SK-N-SH treated with all-trans-retinoic acid at 6 μM for 48 hours (cell line): ENCODE measurements around the gene ISOC2.
"Not testable (repeated sequence)": the region's sequence is repeated elsewhere in the genome, so short reads cannot be mapped to it uniquely, and the experiment has no call there.

Experiments
- ARNTL ChIP-seq: fragments of 450-650 bp; formaldehyde crosslinking; IDR thresholded peaks from 2 replicates; pipeline ENCODE4 v1.5.0; 2020; ENCODE audit warnings: low read depth, mild to moderate bottlenecking, moderate library complexity, borderline replicate concordance
- ESRRG ChIP-seq: fragments of 250-450 bp; sonication (Bioruptor Pico); IDR thresholded peaks from 2 replicates; pipeline ENCODE4 v1.6.1; 2021; ENCODE audit warnings: mild to moderate bottlenecking
- PATZ1 ChIP-seq: fragments of 250-450 bp; sonication (Bioruptor Pico); IDR thresholded peaks from 2 replicates; pipeline ENCODE4 v1.8.0; 2020; ENCODE audit warnings: mild to moderate bottlenecking, moderate library complexity, borderline replicate concordance
- RARB ChIP-seq: fragments of 250-450 bp; sonication (Bioruptor Pico); IDR thresholded peaks from 2 replicates; pipeline ENCODE4 v1.8.0; 2021; ENCODE audit warnings: mild to moderate bottlenecking, moderate library complexity
- ZC3H10 ChIP-seq: fragments of 250-450 bp; sonication (Bioruptor Pico); IDR thresholded peaks from 2 replicates; pipeline ENCODE4 v1.5.1; 2021; ENCODE audit warnings: mild to moderate bottlenecking, moderate library complexity
- ZNF565 ChIP-seq: fragments of 450-650 bp; formaldehyde crosslinking; conservative IDR thresholded peaks from 2 replicates; pipeline ENCODE4 v1.5.0; 2020; ENCODE audit warnings: low read depth, mild to moderate bottlenecking, moderate library complexity
- ZNF8 ChIP-seq: fragments of 450-650 bp; formaldehyde crosslinking; IDR thresholded peaks from 2 replicates; pipeline ENCODE4 v1.5.0; 2020; ENCODE audit warnings: mild to moderate bottlenecking, moderate library complexity
- TF ChIP-seq, protein P1 (sequence below): fragments of 250-450 bp; sonication (Bioruptor Pico); IDR thresholded peaks from 2 replicates; pipeline ENCODE4 v1.8.0; 2021; ENCODE audit warnings: low read depth, mild to moderate bottlenecking, moderate library complexity, borderline replicate concordance

GRCh38 chr19:55409179-55409578, 52.3 kb downstream of the ISOC2 start:
- not testable (repeated sequence) for TF ChIP-seq ZNF565 (CRISPR knock-in tag); PATZ1; ESRRG (CRISPR knock-in tag); ZNF8; ARNTL (CRISPR knock-in tag); RARB; ZC3H10 (CRISPR knock-in tag)
- TF ChIP-seq, protein P1, sequence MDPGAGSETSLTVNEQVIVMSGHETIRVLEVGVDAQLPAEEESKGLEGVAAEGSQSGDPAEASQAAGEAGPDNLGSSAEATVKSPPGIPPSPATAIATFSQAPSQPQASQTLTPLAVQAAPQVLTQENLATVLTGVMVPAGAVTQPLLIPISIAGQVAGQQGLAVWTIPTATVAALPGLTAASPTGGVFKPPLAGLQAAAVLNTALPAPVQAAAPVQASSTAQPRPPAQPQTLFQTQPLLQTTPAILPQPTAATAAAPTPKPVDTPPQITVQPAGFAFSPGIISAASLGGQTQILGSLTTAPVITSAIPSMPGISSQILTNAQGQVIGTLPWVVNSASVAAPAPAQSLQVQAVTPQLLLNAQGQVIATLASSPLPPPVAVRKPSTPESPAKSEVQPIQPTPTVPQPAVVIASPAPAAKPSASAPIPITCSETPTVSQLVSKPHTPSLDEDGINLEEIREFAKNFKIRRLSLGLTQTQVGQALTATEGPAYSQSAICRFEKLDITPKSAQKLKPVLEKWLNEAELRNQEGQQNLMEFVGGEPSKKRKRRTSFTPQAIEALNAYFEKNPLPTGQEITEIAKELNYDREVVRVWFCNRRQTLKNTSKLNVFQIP (CRISPR knock-in tag), result not testable (repeated sequence)
